IPS-18c (cell line): Measurements from ENCODE around the gene SDHAF2.
"Not testable (repeated sequence)": the region's sequence is repeated elsewhere in the genome, so short reads cannot be mapped to it uniquely, and the experiment has no call there.

Experiments used
- H3K4me3 ChIP-seq: 2 replicates; pipeline ENCODE4 v1.7.0; 2013; ENCODE audit warnings: low read depth, mild to moderate bottlenecking, low read length, moderate library complexity; ENCODE audit not compliant: insufficient read depth
- H3K9me3 ChIP-seq: one replicate; pipeline ENCODE4 v1.6.1; 2013; ENCODE audit warnings: mild to moderate bottlenecking, low read length, moderate library complexity; ENCODE audit not compliant: control insufficient read depth, insufficient read depth

Gene SDHAF2

DNA sequence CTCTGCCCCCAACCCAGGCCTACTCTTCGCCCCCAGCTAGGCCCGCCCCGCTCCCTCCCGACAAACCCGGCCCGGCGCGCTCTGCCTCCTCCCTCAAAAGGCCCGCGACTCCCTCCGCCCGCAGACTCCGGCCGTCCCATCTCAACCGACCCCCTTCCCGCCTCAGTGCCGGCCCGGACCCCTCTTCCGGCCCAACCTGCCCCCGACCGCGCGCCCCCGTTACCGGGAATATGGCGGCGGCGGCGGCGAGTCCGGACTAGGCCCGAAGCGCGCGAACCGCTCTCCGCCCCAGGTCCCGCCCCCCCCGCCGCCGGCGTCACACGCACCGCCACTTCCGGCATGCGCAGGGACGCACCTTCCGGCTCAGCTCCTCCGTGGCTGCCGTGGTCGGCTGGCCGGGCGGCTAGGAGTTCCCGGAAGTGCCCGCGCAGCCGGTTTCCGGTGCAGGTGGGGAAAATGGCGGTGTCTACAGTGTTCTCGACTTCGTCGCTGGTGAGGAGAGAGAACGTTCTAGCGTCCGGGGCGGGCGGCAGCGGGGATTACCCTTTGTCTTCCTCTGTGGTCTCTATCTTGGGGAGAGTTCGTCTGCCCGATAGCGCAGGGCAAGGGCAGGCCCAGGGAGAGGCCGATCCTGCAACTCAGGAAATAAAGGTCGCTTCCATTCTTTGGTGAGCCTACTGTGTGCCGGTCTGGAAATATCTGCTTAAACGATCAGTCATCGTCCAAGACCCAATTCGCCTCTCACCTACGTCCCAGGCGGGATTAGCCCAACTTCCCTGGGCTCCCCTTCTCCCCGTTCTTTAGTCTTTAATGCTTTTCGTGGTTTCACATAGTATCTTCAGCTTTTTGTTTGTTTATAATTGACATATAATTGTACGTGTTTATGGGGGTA, at the start of gene SDHAF2, which contains the start of gene CPSF7:
TSS of gene SDHAF2 (plus strand) at position 434 of the 892 bp plus-strand sequence. CDS start at position 457, 23 bp downstream.
TSS of gene CPSF7 (minus strand) at position 285 of the 892 bp plus-strand sequence. CDS start 740 bp downstream, outside the sequence.
- Histone ChIP-seq H3K9me3 (peaks cover 2% of the 10 kb centered on the region), H3K4me3 (peak within 1 kb of the TSS; percentile 91)

GRCh38 chr11:61380884-61381283, 49.0 kb upstream of the SDHAF2 start:
- no peak overlapping the region for H3K4me3 ChIP-seq
- peaks cover 2% of the 10 kb centered on the region for H3K9me3 ChIP-seq

DNA sequence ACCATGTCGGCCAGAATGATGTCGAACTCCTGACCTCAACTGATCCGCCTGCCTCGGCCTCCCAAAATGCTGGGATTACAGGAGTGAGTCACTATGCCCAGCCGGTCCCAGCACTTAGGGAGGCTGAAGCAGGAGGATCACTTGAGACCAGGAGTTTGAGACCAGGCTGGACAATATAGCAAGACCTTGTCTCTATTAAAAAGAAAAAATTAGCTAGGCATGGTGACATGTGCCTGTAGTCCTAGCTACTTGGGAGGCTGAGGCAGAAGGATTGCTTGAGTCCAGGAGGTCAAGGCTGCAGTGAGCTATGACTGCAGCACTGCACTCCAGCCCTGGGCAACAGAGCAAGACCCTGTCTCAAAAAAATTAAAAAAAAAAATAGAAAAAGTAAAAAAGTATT, 46.1 kb upstream of the SDHAF2 start:
- H3K9me3 ChIP-seq, H3K4me3 ChIP-seq: not testable (repeated sequence)

- Histone ChIP-seq H3K9me3 (no peaks in the 10 kb centered on the region), H3K4me3 (no peak overlapping the region)
Observed at GRCh38 chr11:61384271-61385242, 45.4 kb upstream of the SDHAF2 start.

DNA sequence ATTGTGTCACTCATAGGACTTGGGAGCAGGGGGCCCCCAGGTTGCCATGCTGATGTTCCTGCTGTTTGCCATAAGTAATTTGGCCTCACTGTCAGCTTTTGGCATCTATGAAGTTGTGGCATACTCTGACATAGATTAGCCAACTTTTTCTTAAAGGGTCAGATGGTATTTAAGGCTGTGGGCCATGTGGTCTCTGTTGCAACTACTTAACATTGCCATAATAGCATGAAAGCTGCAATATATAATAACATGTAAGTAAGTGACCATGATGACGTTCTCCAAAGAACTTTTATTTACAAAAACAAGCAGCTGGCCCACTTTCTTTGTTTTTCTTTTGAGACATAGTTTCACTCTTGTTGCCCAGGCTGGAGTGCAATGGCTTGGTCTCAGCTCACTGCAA, 39.8 kb upstream of the SDHAF2 start:
- H3K9me3 ChIP-seq = no peaks in the 10 kb centered on the region
- H3K4me3 ChIP-seq = no peak overlapping the region

GRCh38 chr11:61392981-61393595, 36.8 kb upstream of the SDHAF2 start:
- Histone ChIP-seq H3K9me3 (no peaks in the 10 kb centered on the region), H3K4me3 (peak overlapping the region; percentile 81)

- Histone ChIP-seq H3K9me3 (no peaks in the 10 kb centered on the region), H3K4me3 (no peak overlapping the region)
Observed at GRCh38 chr11:61401173-61401572, 28.8 kb upstream of the SDHAF2 start.

DNA sequence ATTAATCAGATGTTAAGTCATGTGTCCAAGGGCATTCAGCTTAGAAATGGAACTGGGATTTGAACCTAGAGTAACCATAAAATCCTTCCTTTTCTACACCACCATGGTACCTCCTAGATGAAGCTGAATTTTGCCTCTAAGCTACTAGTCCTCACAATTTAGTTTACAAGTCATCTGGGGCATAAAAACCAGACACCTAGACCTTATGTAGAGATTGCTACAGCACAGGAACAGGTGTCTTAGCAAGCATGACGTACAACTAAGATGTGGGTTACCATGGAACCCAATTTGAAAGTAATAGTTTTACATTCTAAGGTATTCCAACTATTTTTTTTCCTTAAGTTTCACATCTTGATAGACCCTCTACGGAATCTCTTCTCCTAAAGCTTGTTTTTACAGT, 28.4 kb upstream of the SDHAF2 start:
- Histone ChIP-seq H3K4me3 (no peak overlapping the region), H3K9me3 (no peaks in the 10 kb centered on the region)

DNA sequence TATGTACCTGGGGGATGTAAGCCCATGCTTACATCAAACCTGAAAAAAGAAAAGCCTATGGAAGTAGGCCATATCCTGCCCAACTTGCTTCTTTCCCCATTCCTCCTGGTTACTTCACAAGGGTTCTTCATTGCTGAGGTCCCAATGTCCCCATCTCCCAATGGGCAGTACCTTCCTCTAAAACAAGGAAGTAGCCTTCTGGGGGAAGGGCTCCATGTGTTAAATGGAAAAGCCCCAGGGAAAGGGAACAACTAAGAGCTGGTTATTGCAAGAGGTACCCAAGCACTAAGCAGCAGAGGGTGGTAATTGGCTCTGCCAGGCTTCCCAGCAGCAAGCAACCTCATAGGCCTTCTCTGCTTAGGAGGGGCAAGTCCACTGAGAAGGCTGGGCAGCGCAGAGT, 26.3 kb upstream of the SDHAF2 start:
- Histone ChIP-seq H3K4me3 (no peak overlapping the region), H3K9me3 (no peaks in the 10 kb centered on the region)

GRCh38 chr11:61404103-61404502, 25.8 kb upstream of the SDHAF2 start:
- Histone ChIP-seq H3K9me3 (no peaks in the 10 kb centered on the region), H3K4me3 (no peak overlapping the region)

DNA sequence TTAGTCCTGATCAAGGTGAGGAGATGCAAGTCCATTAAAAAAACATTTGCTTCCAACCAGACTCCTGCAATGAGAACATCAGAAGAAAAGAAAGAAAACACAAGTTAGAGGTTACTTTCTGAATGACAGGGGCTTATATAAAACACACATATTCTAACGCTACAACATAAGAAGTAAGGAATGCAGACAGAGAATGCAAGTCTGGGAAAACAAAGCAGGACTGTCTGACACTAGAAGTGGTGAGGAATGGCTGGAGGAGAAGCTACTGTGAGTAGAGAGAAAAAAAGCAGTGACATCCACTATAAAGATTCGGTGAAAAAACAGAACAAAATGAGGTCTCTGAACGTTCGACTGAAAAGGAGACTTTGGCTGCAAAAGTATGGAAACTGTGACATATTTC, 25.3 kb upstream of the SDHAF2 start:
- Histone ChIP-seq H3K9me3 (no peaks in the 10 kb centered on the region), H3K4me3 (no peak overlapping the region)

- no peaks in the 10 kb centered on the region for H3K9me3 ChIP-seq
- no peak overlapping the region for H3K4me3 ChIP-seq
Observed at GRCh38 chr11:61406067-61406466, 23.9 kb upstream of the SDHAF2 start.

DNA sequence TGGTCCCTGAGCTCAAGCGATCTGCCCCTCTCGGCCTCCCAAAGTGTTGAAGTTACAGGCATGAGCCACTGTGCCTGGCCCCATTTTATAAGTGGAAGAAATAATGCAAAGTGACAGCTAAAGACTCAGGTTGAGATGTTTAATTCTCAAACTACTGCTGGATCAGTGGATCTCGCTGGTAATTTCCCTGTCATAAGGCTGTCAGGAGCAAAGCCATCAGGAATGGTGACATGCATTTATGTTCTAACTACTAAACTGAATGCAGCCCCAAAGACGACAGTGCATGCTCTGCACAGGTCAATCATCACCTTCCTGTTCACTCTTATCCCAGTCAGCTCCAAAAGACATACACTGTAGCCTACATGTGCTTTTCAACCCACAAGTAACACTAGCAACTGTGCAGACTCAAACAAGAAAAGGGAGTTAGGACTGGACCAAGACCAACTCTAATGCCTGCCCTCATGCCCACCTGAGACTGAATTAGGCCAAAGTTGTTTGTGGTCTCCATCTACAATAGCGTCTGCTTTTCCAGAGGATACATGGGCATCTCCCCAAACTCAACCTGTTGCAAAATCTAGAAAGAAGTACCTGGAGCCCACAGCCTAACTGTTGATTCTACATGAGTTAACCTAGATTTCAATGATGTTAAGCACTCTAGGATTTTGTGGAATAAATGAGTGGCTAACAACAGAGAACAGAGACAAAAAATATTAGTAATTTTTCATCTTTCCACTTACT, 22.8 kb upstream of the SDHAF2 start:
- H3K4me3 ChIP-seq = no peak overlapping the region
- no peaks in the 10 kb centered on the region for H3K9me3 ChIP-seq

DNA sequence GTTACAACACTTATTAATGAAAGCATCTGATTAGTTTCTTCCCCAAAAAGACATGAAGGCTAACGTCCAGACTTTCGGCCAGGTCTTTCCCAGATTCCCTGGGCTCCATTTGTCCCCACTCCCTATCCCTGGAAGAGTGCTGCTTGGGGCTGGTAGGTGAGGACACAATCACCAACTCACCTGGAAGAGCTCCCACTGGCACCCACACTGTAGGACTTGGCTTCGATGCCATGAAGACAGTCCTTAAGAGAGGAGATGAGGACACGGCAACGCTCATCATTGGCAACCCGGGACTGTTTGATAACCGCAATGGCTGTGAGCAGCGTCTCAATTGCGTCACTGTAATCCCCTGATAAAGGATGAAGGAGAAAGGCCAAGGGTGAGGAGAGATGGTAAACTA, 18.3 kb upstream of the SDHAF2 start:
- H3K9me3 ChIP-seq = no peaks in the 10 kb centered on the region
- no peak overlapping the region for H3K4me3 ChIP-seq

- H3K4me3 ChIP-seq = no peak overlapping the region
- no peaks in the 10 kb centered on the region for H3K9me3 ChIP-seq
Observed at GRCh38 chr11:61413496-61413895, 16.4 kb upstream of the SDHAF2 start.

DNA sequence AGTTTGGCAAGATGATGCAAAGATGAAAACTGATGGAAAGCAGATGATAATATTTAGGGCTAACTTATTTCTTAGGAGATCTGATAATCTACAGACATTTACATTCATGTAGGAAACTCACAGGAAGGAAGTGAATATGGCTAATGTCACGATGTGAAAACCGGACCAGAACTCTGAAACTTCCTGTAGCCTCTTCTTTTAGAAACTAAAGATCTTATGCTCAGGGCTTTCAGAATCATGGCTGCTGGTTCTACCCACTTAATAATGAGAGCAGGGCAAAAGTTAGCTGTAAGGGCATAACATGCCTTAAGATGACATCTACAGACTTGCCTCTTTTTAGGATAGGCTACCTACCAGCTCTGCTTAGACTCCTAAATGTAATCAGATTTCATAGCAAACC, 15.4 kb upstream of the SDHAF2 start:
- no peaks in the 10 kb centered on the region for H3K9me3 ChIP-seq
- H3K4me3 ChIP-seq = no peak overlapping the region

DNA sequence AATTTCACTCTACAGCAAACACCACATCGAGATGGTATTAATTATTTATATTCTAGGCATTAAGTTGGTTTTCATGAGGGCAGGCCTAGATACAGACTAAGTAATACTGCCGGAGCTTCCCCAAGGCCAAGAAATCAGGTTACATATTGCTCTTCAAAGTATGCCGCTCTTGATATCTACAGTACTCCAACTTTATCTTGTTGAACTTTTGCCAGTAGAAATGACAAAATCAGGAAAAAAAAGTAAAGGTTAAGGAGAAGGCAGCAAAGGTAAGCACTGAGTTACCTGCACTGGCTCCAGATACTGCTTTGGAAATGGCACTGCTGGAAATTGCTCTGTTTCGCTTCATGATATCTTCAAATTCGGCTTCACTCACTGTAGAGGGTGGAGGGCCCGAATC, 14.5 kb upstream of the SDHAF2 start:
- H3K9me3 ChIP-seq = no peaks in the 10 kb centered on the region
- H3K4me3 ChIP-seq = no peak overlapping the region
